HepG2 (cell line): ENCODE measurements around the gene POLR1D. TPM values are rescaled to one million over a fixed set of nuclear protein-coding genes. Genes with fewer than 3 reads are reported as not detected.
A peak's percentile ranks its signal among the peaks of the same experiment; 100 is the strongest.

Source experiments
- AKAP8 ChIP-seq: sonication (generic); formaldehyde crosslinking; IDR thresholded peaks from 2 replicates; pipeline ENCODE4 v1.5.1; 2020; ENCODE audit warnings: mild to moderate bottlenecking, missing genetic modification reagents
- ARID2 ChIP-seq: sonication (generic); formaldehyde crosslinking; IDR thresholded peaks from 2 replicates; pipeline ENCODE4 v1.8.1; 2022; ENCODE audit warnings: mild to moderate bottlenecking, missing genetic modification reagents, borderline replicate concordance
- KAT8 ChIP-seq: IDR thresholded peaks from 2 replicates; pipeline ENCODE4 v1.6.1; 2016; ENCODE audit warnings: missing genetic modification reagents, missing compliant biosample characterization
- KLF11 ChIP-seq: IDR thresholded peaks from 2 replicates; pipeline ENCODE4 v1.6.1; 2016; ENCODE audit warnings: missing compliant biosample characterization
- KLF12 ChIP-seq: sonication (generic); formaldehyde crosslinking; IDR thresholded peaks from 2 replicates; pipeline ENCODE4 v1.4.0; 2020; ENCODE audit warnings: missing genetic modification reagents, borderline replicate concordance
- MAZ ChIP-seq, 2 experiments: sonication (generic) in 1 of 2; formaldehyde crosslinking in 1 of 2; IDR thresholded peaks; 2 replicates each; pipeline versions ENCODE4 v1.5.0 to v1.6.1; 2012 to 2020; ENCODE audit warnings: low read depth in 2 of 2, mild to moderate bottlenecking in 2 of 2, borderline replicate concordance in 1 of 2, improper control_type of control experiment in 1 of 2, low read length in 1 of 2, missing genetic modification reagents in 1 of 2, moderate library complexity in 1 of 2
- NFKB2 ChIP-seq: sonication (generic); formaldehyde crosslinking; IDR thresholded peaks from 2 replicates; pipeline ENCODE4 v1.4.0; 2020; ENCODE audit warnings: missing genetic modification reagents, borderline replicate concordance
- PTBP1 ChIP-seq: fragments of 200-400 bp; formaldehyde crosslinking; IDR thresholded peaks from 2 replicates; pipeline ENCODE4 v1.6.1; 2018; ENCODE audit warnings: low read length, low read depth; ENCODE audit not compliant: poor library complexity, severe bottlenecking
- REXO4 ChIP-seq: sonication (generic); formaldehyde crosslinking; IDR thresholded peaks from 2 replicates; pipeline ENCODE4 v1.8.0; 2022; ENCODE audit warnings: missing genetic modification reagents, mild to moderate bottlenecking, borderline replicate concordance
- ZBTB1 ChIP-seq: sonication (generic); formaldehyde crosslinking; IDR thresholded peaks from 2 replicates; pipeline ENCODE4 v1.4.0; 2020; ENCODE audit warnings: missing genetic modification reagents, borderline replicate concordance
- ZNF138 ChIP-seq: sonication (generic); formaldehyde crosslinking; IDR thresholded peaks from 2 replicates; pipeline ENCODE4 v1.5.0; 2020; ENCODE audit warnings: mild to moderate bottlenecking, low read depth, missing genetic modification reagents
- ZNF143 ChIP-seq: sonication (generic); formaldehyde crosslinking; IDR thresholded peaks from 2 replicates; pipeline ENCODE4 v1.4.0; 2020; ENCODE audit warnings: missing genetic modification reagents
- ZNF235 ChIP-seq: sonication (generic); formaldehyde crosslinking; IDR thresholded peaks from 2 replicates; pipeline ENCODE4 v1.8.1; 2023; ENCODE audit warnings: mild to moderate bottlenecking, missing genetic modification reagents, borderline replicate concordance
- ZNF354B ChIP-seq: sonication (generic); formaldehyde crosslinking; IDR thresholded peaks from 2 replicates; pipeline ENCODE4 v1.8.0; 2022; ENCODE audit warnings: mild to moderate bottlenecking, missing genetic modification reagents
- ZNF709 ChIP-seq: sonication (generic); formaldehyde crosslinking; IDR thresholded peaks from 2 replicates; pipeline ENCODE4 v1.5.0; 2020; ENCODE audit warnings: mild to moderate bottlenecking, missing genetic modification reagents
- ZSCAN20 ChIP-seq: sonication (generic); formaldehyde crosslinking; IDR thresholded peaks from 2 replicates; pipeline ENCODE4 v1.4.0; 2020; ENCODE audit warnings: missing genetic modification reagents, mild to moderate bottlenecking, borderline replicate concordance
- polyA plus RNA-seq, 8 experiments: library from polyadenylated mRNA; depleted of rRNA in 3 of 8; stranded (reverse) in 7 of 8; unstranded in 1 of 8; fragments of >200 nt; fragmentation: Illumina TruSeq in 4 of 8; extraction: Trizol in 4 of 8; gene quantifications; 2 replicates each; pipeline versions ENCODE4 v1.2.1 to v1.2.3, GENCODE V29; 2011 to 2016; ENCODE audit warnings: low read depth in 4 of 8, missing spikeins in 1 of 8, mixed read lengths in 1 of 8; ENCODE audit not compliant: insufficient read depth in 1 of 8
- total RNA-seq, 5 experiments: library from RNA; depleted of rRNA; stranded (reverse); fragments of >200 nt; fragmentation: Illumina TruSeq; extraction: Trizol; gene quantifications; 2 replicates each; pipeline ENCODE4 v1.2.3, GENCODE V29; 2016; ENCODE audit warnings: low read depth in 1 of 5
- TF ChIP-seq, protein P1 (sequence below): sonication (generic); formaldehyde crosslinking; conservative IDR thresholded peaks from 2 replicates; pipeline ENCODE4 v1.8.0; 2022; ENCODE audit warnings: low read depth, missing genetic modification reagents
- TF ChIP-seq, protein P2 (sequence below): sonication (generic); formaldehyde crosslinking; IDR thresholded peaks from 2 replicates; pipeline ENCODE4 v1.4.0; 2020; ENCODE audit warnings: missing genetic modification reagents
- TF ChIP-seq, protein P3 (sequence below), 2 experiments: sonication (generic) in 1 of 2; formaldehyde crosslinking in 1 of 2; IDR thresholded peaks; 2 replicates each; pipeline versions ENCODE4 v1.4.0 to v1.6.1; 2016 to 2020; ENCODE audit warnings: borderline replicate concordance in 1 of 2, low read depth in 1 of 2, mild to moderate bottlenecking in 1 of 2, missing genetic modification reagents in 1 of 2
- TF ChIP-seq, protein P4 (sequence below): IDR thresholded peaks from 2 replicates; pipeline ENCODE4 v1.6.1; 2016; ENCODE audit warnings: missing biosample characterization, missing genetic modification reagents, low read depth

The POLR1D gene
- total and polyA plus RNA-seq, 2 of the 13 experiments (the other 11 are each of a cell fraction or from before 2014, with no cell fraction given): 183 to 490 TPM

DNA sequence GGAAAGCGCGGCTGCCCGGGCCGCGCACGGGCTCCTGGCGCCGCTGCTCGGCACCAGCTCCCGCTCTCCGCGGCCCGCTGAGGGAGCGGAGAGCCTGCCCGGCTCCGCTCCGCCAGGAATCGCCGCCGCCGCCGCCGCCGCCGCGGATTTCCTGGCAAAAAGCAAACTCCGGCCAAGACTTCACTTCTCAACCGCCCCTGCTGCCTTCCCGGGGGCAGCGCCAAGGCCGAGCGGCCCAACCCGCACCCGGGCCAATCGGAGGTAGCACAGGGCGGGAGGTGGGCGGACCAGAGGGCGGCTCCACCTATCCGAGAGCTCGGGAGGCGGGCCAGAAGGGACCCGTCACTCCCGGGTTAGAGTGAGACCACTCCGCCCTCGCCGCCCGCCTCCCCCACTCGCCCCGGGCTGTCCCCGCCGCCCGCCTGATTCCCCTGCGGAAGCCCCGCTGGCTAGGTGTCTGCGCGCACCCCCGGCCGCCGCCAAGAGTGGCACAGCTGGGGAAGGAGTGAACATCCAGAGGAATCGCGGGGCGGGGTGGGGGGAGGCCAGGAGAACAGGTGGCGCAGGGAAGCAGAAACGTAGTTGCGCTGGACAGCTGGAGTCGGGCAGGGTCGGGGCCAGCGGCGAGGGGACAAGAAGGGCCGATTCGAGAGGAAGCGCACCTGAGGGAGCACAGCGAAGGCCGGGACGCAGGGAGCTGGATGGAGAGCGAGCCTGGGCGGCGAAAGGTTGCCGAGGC is 1.1 kb upstream of the POLR1D start, which contains the start of gene LNX2 (continued):
- TF ChIP-seq PTBP1 (no peak), ZNF143 (CRISPR knock-in tag) (no peak), REXO4 (CRISPR knock-in tag) (no peak), KLF12 (CRISPR knock-in tag) (no peak), ZNF138 (CRISPR knock-in tag) (no peak), KLF11 (CRISPR knock-in tag) (0 out of 2 replicates have a peak, but pooled peaks have one; percentile 21), ZNF235 (CRISPR knock-in tag) (no peak), ZSCAN20 (no peak), AKAP8 (no peak), KAT8 (CRISPR knock-in tag) (peak; percentile 16; the same call in 1 of the 2 replicates), ZNF354B (CRISPR knock-in tag) (no peak), ZNF709 (CRISPR knock-in tag) (no peak; the same call in 1 of the 2 replicates), ARID2 (CRISPR knock-in tag) (no peak), ZBTB1 (CRISPR knock-in tag) (no peak), NFKB2 (CRISPR knock-in tag) (peak; percentile 70; the same call in 1 of the 2 replicates), MAZ (IDR thresholded peaks at IDR 0.05; ENCODE audit: borderline replicate concordance, low read depth, low read length) (no peak), MAZ (CRISPR knock-in tag; IDR thresholded peaks at IDR 0.05; ENCODE audit: low read depth) (peak; percentile 38; the same call in 1 of the 2 replicates)
- TF ChIP-seq, protein P1, sequence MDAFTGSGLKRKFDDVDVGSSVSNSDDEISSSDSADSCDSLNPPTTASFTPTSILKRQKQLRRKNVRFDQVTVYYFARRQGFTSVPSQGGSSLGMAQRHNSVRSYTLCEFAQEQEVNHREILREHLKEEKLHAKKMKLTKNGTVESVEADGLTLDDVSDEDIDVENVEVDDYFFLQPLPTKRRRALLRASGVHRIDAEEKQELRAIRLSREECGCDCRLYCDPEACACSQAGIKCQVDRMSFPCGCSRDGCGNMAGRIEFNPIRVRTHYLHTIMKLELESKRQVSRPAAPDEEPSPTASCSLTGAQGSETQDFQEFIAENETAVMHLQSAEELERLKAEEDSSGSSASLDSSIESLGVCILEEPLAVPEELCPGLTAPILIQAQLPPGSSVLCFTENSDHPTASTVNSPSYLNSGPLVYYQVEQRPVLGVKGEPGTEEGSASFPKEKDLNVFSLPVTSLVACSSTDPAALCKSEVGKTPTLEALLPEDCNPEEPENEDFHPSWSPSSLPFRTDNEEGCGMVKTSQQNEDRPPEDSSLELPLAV (CRISPR knock-in tag): no peak
- TF ChIP-seq, protein P2, sequence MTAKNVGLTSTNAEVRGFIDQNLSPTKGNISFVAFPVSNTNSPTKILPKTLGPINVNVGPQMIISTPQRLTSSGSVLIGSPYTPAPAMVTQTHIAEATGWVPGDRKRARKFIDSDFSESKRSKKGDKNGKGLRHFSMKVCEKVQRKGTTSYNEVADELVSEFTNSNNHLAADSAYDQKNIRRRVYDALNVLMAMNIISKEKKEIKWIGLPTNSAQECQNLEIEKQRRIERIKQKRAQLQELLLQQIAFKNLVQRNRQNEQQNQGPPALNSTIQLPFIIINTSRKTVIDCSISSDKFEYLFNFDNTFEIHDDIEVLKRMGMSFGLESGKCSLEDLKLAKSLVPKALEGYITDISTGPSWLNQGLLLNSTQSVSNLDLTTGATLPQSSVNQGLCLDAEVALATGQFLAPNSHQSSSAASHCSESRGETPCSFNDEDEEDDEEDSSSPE (CRISPR knock-in tag): peak; percentile 11; the same call in 1 of the 2 replicates
- TF ChIP-seq, protein P3, sequence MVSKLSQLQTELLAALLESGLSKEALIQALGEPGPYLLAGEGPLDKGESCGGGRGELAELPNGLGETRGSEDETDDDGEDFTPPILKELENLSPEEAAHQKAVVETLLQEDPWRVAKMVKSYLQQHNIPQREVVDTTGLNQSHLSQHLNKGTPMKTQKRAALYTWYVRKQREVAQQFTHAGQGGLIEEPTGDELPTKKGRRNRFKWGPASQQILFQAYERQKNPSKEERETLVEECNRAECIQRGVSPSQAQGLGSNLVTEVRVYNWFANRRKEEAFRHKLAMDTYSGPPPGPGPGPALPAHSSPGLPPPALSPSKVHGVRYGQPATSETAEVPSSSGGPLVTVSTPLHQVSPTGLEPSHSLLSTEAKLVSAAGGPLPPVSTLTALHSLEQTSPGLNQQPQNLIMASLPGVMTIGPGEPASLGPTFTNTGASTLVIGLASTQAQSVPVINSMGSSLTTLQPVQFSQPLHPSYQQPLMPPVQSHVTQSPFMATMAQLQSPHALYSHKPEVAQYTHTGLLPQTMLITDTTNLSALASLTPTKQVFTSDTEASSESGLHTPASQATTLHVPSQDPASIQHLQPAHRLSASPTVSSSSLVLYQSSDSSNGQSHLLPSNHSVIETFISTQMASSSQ (IDR thresholded peaks at IDR 0.05; ENCODE audit: low read depth): no peak
- TF ChIP-seq, protein P3 (CRISPR knock-in tag; IDR thresholded peaks at IDR 0.05; ENCODE audit: borderline replicate concordance): no peak
- TF ChIP-seq, protein P4, sequence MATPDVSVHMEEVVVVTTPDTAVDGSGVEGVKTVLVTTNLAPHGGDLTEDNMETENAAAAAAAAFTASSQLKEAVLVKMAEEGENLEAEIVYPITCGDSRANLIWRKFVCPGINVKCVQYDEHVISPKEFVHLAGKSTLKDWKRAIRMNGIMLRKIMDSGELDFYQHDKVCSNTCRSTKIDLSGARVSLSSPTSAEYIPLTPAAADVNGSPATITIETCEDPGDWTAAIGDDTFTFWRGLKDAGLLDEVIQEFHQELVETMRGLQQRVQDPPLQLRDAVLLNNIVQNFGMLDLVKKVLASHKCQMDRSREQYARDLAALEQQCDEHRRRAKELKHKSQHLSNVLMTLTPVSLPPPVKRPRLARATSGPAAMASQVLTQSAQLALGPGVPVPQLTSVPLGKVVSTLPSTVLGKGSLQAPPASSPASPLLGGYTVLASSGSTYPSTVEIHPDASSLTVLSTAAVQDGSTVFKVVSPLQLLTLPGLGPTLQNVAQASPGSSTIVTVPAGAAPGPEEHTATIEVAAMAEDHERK (CRISPR knock-in tag): no peak
